ENCODE results near the gene ACADS.

The ACADS gene, protein sequence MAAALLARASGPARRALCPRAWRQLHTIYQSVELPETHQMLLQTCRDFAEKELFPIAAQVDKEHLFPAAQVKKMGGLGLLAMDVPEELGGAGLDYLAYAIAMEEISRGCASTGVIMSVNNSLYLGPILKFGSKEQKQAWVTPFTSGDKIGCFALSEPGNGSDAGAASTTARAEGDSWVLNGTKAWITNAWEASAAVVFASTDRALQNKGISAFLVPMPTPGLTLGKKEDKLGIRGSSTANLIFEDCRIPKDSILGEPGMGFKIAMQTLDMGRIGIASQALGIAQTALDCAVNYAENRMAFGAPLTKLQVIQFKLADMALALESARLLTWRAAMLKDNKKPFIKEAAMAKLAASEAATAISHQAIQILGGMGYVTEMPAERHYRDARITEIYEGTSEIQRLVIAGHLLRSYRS

DNA sequence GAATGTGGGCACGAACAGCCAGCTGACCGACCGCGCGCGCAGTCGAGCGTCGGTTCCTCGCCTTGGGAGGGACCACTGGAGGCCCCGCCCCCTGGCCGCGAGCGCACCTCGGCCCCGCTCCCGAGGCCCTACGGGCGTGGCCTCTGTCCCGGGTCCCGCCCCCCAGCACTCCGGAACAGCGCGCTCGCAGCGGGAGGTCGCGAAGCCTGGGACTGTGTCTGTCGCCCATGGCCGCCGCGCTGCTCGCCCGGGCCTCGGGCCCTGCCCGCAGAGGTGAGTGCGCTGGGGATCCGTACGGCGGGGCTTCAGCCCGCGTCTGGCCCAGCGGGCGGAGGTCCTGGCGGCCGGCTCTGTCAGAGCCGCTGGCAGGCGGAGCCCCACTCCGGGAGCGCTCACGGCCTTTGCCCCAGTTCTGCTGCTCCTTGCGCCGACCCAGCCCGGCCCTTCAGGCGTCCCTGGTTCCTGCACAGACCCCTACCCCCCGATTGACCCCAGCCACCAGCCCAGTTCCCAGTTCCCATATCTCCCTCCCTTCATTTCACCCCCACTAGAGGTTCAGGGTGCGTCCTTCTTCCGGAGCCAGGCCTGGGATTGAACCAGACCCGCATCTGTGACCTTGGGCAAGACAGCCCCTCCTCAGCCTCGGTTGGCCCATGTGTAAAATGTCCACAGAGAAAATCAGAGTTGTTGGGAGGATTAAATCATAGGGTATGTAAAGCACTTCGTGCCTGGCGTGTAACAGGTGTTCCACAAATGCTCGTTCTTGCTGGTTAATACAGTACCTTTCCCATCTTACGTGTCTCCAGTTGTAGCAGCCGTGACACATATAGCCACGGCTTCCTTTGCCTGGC lies at the start of gene ACADS:
ACADS (plus strand) TSS at position 168 of the 851 bp plus-strand sequence; CDS start at position 228, 60 bp downstream.
- DNase-seq (ENCODE audit: low read depth) = peak; percentile 81

DNA sequence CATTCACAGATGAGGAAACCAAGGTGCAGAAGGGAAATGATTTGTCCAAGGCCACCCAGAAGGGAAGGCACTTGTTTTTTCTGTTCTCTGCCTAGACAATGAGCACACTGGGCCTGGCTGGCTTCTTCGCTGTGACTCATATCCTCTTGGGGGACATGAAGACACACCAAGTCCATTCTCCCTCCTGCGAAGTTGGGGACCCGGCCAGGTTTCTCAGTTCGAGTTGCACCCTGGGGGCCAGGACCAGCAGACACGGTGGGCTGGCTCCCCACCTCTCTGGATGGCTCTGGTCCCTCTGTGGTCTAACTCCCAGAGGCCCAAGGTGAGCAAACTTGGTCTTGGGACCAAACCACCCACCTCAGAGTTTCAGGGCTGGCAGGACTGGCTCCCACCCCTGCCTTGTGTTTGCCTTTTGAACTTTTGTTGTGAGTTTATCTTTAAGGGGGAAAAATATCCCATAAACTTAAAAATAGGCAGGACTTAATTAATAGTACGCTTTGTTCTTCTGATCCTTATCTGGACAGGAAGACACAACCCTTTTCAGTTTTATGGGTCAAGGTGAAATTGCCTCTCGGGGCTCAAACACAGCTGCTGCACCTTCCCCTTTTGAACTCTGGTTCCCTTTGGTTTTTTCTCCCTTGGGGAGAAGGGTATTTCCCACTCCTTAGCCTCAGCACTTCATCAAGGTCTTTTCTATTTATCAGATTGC lies 47.7 kb upstream of the ACADS start:
- DNase-seq (ENCODE audit: low read depth) = no peak

DNA sequence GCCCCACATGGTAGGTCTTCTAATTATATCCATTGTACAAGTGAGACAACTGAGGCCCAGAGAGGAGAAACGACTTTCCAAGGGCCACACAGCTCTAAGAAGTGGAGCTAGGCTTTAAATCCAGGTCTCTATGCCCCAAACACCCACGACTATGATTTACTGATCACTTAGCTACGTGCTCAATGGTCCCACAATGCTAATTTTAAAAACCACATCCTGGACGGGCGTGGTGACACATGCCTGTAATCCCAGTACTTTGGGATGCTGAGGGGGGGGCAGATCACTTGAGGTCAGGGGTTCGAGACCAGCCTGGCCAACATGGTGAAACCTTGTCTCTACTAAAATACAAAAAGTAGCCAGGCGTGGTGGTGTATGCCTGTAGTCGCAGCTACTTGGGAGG lies 47.1 kb upstream of the ACADS start:
- DNase-seq (ENCODE audit: low read depth) = no peak

DNA sequence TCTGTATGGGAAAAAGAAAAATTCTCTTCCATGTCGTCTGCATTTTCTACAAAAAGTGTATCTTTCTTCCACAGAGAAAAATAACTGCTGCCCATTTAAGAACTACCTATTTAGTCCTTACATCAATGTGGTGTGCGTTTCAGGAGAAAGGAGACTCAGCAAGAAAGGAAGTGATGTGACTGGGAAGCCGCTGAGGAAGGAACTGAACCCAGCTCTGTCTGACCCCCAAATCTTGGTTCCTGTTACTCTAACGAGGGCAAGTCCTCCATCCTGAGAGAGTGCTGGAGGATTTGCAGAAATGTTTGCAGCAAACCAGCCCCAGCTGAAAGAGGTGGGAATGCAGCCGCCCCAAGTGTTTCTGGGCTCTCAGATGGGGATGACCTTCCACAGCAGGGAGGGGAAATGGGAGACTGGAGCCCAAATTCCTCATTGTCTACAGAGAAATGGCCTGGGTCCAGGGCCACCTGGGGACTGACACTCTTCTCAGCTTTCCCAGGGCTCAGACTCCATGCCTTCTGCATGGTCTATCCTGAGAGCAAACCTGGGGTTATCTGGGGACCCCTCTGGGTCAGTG lies 45.4 kb upstream of the ACADS start:
- no peak for DNase-seq (ENCODE audit: low read depth)

DNA sequence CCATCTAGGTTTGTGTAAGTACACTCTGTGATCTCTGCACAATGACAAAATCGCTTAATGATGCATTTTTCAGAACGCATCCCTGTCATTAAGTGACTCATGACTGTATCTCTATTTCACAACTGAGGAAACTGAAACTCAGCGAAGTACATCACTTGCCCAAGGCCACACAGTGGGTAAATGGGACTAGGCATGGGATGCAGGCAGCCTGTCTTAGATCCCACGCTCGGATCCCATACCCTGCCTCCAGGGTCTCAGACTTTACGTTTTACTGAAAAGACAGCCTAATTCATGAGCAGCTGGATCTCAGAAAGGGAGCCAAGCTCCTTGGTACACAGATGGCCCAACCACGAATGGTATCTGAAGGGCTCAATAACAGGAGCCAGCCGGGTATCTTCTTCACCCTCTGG lies 41.1 kb upstream of the ACADS start:
- no peak for DNase-seq (ENCODE audit: low read depth)

DNA sequence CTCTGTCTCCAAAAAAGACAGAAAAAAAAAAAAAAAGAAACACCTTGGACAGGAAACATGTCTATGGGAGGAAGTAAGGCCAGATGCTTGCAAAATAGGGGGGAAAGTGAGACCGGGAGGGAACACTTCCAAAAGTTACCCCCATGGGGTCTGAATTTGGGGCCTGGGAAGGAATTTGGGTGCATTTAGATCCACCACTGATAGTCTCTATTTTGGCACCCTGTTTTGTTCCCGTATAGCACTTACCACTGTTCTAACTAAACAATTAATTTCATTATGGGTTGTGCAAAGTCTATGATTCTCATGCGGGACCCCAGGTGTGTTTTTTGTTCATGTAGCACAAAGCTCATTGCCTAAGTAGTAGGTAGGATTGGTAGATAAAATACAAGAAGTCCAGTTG lies 40.1 kb upstream of the ACADS start:
- DNase-seq (ENCODE audit: low read depth) = no peak

DNA sequence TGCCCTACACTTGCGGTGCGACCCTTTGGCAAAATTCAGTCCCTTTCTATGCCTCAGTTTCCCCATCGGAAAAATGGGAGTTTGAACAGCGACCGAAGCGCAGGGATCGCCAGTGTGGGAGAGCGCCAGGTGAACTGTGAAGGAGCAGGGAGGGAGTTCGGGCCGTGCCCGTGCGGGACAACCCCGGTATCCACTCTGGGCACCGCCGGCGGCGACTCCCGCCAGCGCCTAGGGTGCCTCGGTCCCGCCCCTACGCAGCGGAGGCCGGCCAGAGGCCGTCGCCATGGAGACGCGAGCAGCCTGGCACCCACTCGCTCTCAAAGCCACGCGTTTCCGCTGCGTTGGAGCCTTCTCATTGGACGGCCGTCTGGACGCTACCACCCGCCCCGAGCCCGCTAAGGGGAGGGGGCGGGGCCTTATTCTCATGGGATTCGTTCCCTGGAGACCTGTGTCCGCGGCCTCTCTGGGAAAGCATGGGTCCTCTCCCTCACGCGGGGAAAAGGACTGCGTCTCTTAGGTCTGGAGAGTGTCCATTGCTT lies 39.4 kb upstream of the ACADS start:
- peak; percentile 94 for DNase-seq (ENCODE audit: low read depth)

DNA sequence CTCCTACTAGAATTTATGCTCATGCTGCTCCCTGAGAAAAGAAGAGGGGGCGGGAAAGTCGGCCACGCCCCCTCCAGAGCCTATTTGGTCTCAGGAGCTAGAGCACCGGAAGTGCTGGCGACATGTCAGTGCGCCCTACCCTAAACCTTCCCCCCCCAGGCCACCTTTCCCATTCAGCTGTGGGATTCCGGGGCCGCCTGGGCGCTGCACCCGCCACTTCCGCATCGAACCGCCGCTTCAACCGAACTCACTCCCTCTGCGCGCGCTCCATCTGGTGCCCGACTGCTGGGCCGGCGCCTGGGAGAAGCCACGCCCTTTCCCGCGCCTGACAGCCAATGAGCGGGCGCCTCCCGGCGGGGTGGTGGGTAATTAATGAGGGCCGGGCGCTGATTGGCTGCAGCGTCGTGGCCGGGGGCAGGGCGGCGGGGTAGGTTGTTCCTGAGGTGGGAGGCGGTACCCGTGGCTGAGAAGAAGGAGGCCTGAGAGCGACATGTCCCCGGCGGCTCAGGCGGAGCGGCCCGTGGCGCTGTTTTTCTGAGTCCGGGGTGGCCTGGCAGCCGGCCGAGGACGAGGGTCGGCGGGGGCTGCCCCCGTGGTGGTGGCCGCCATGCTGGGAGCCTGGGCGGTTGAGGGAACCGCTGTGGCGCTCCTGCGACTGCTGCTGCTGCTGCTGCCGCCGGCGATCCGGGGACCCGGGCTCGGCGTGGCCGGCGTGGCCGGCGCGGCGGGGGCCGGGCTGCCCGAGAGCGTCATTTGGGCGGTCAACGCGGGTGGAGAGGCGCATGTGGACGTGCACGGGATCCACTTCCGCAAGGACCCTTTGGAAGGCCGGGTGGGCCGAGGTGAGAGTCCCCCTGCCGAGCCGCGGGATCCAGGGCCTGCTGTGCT lies 38.7 kb upstream of the ACADS start, which contains the start of gene MLEC:
MLEC (plus strand) TSS at position 460 of the 888 bp plus-strand sequence; CDS start at position 608, 148 bp downstream.
- DNase-seq (ENCODE audit: low read depth) = peak; percentile 99

DNA sequence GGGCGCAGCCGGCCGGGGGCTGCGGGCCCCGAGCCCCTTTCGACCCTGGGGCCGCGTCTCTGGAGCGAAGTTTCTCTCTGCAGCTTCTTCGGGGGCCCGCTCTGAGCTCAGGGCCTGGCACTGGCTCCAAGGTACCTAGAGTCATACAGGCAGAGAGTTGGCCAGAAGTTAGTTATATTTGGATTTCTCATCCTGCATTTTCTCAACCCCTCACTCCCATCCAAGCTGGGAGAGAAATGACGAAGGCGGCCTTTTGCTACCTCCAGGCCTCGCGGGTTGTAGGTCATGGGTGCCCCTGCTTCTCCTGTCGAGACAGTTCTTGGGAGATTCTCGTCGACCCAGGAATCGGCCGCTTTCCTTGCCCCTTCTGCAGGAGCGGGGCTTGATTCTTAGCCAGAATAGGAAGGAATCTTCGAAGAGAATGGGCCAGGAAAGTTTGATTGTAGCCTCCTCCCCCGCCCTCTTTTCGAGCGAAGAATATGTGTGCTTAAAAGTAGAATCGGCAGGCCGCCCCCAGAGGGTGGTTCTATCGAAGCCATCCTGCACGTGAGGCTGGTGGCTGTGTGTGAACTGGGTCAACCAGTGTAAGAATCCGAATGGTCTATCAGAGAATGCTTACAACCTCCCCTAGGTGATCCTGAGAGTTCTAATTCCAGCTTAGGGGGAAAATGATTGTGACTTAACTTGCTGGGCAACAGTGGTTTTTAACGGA lies 37.9 kb upstream of the ACADS start:
- no peak for DNase-seq (ENCODE audit: low read depth)

DNA sequence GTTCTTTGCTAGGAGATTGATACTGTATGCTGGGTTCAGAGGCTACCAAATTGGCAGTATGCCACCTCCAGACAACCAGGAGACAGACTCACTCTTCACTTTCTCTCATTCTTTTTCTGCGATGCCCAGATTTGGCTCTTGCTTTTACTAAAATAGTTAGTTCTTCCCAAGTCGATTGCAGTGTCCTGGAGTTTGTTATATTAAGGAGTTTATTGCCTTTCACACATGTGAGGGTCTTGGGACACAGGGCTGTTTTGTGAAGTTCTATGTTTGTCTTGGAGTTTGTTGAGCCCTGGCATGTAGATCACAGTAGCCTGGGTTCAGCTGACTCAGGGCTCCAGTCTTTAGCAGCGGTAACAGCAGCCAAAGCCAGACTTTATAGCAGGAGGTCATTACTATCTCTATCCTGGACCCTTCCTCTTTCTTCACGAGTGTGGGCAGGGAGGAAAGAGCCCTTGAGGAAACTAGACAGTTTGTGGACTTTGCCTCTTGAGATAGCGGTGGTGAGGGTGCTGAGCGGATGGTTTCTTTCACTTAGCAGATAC lies 37.0 kb upstream of the ACADS start:
- no peak for DNase-seq (ENCODE audit: low read depth)

DNA sequence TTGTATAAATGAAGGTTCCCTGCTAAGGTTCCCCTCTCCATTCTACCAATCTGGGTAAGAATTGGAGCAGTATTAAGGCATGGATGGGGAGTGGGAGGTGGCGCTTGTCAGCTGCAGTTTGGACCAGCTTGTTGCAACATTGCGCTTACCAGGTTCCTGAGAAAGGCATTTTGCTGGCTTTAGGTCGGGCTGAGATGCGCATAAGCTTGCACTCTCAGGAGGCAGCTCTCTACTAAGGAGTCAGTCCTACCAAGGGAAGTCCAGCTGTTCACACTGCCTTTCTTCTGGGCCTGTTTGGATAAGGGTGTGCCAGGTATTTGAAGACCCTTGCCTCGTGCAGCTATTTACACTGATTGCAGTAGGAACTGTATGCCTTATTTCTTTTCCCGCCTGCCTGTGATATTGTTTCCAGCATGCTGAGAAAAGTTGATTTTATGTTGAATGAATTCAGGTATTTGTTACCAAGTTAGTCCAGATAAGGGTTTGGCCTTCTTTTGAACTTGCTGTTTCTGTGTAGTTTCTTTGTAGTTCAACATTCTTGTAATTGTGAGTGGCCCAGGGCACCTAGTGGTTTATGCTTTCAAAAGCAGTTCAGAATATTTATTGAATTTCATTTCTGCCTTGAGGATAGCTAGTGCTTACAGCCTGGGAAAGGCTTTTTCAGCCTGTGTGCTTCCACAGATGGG lies 36.1 kb upstream of the ACADS start:
- no peak for DNase-seq (ENCODE audit: low read depth)

DNA sequence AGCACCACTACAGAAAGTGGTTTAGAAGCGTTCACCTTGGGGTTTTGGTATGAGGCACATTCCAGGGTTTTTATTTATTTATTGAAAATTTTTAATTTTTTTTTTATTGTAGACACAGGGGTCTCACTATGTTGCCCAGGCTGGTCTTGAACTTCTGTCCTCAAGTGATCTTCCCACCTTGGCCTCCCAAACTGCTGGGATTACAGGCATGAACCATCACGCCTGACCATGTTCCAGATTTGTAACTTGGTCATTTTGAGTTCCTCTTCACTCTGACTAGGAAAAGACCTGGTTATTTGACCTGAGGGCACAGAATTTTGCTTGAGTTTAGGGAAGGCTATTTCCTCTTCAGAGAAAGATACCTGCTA lies 35.6 kb upstream of the ACADS start:
- DNase-seq (ENCODE audit: low read depth) = no peak

DNA sequence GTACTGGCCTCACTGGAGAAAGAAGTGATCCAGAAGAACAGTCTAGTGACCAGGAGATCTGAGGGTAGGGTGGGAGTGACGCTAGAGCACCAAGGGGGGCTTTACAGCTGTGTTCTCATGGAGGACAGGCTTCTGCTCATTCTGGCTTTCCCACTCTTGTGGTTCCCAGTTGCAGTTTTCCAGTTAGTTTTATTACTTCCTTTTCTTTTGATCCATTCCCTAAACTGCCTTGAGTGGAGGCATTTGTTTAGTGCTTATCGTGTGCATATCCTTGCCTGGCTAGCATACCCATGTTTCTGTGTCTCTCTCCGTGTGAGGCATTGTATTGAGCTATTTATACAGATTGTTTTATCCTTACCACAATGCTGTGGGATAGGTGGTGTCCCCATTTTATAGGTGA lies 34.6 kb upstream of the ACADS start:
- no peak for DNase-seq (ENCODE audit: low read depth)

DNA sequence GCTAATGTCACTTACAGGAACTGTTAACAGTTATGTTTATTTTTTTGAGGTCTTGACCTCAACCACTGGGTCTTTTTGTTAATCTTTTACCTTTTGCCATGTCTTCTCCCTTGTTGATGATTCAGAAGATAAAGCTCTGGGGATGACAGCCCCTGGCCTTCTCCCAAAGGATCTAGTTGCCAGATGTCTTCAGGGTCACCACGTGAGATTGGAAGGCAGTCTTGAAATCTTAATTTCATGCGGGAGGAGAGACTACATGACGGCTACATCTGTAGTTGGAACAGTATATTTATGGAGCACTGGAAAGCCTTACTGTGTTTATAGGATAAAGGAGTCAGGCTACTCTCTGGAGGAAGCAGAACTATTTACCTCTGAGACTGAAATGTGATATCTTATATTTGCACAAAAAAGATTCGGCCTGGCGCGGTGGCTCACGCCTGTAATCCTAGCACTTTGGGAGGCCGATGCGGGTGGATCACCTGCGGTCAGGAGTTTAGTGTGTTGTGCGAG lies 33.0 kb upstream of the ACADS start:
- DNase-seq (ENCODE audit: low read depth) = no peak

DNA sequence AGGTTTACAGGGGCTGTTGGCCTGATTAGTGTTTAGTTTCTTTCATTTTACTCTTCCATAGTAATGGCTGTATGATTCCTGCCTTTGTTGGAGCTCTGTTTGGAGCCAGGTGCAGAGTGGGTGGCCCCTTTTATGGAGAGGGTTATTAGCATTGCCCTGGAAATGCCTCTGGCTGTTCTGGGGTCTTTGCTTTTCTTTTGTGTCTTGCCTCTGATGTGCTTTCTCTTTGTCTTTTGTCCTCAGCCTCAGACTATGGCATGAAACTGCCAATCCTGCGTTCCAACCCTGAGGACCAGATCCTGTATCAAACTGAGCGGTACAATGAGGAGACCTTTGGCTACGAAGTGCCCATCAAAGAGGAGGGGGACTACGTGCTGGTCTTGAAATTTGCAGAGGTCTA lies 31.8 kb upstream of the ACADS start:
- DNase-seq (ENCODE audit: low read depth) = no peak

DNA sequence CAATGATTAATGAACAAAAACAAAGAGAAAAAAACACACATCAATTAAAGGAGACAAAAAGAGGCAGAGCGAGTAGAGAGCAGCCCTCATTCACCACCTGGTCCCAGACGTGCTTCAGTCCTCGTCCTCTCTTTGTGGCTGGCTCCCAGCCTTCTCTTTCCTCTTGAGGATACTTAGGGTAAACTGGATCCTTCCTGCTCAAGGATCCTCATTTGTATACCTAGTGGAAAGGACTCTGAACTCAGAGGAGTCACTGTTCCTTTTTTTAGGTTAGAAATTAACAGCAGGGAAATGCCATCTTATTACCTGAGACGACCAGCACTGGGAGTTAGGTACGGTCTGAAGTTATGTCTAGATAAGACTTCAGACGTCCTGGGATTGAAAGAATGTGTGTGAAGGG lies 29.0 kb upstream of the ACADS start:
- DNase-seq (ENCODE audit: low read depth) = no peak

DNA sequence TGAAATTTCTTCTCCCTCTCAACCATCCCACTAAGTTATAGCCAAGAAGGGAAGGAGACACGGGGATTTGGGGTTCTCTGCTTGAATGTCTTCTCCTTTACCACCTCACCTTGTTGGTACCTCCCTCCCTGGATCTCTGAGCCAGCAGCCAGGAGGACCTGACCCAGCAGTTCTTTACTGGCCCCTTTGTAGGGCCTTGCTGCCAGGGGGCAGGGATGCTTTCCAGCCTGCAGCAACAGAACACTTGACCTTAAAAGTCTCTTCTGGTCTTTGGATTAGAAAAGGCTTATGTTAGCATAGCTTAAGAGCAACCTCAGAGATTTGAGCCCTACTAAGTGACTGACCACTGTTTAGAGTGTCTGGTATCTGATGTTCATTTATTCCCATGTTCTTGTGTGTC lies 28.3 kb upstream of the ACADS start:
- DNase-seq (ENCODE audit: low read depth) = no peak

DNA sequence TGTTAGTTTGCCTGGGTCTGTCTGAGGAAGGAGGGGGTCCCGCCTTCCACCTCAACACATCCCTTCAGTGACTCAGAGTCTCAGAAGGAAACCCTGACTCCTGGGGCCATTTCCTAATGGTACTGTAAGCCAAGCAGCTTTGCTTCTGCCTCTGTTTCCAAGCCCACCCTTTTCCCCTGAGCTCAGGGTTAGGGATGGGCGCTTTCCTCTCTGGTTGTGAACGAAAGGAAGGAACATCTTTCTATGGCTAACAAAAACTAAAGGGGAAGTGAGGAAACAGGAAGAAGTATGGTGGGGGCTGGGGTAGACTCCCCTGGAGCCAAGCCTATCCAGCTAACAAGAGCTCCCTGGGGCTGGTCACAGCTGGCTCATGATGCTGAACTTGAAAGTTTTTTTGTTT lies 27.0 kb upstream of the ACADS start:
- no peak for DNase-seq (ENCODE audit: low read depth)

DNA sequence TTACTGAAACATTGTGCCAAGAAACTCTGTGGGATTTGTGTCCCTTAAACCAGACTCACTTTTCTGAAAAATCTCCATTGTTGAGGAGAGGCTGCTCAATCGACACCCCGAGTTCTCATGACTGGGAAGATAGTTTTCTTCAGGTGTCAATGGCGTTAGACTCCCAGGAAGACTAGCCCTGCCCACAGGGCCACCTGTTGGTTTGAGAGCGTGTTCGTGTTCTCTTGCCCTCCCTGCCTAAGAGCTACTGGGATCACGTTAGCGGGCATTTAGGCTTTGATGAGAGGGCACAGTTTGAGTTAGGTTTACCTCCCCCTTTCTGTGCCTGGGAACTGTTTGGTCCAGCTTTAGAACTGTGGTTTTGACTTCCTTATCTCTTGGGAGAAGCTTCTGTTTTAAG lies 26.1 kb upstream of the ACADS start:
- DNase-seq (ENCODE audit: low read depth) = no peak
